HG03108 (cell line): ENCODE measurements around the gene TNP1.

Source experiments
- ATAC-seq: cut with Tn5 transposase; IDR thresholded peaks from one replicate; pipeline ENCODE4 v1.9.1; 2021; ENCODE audit warnings: moderate library complexity; ENCODE audit not compliant: unreplicated experiment

The TNP1 gene, protein sequence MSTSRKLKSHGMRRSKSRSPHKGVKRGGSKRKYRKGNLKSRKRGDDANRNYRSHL

DNA sequence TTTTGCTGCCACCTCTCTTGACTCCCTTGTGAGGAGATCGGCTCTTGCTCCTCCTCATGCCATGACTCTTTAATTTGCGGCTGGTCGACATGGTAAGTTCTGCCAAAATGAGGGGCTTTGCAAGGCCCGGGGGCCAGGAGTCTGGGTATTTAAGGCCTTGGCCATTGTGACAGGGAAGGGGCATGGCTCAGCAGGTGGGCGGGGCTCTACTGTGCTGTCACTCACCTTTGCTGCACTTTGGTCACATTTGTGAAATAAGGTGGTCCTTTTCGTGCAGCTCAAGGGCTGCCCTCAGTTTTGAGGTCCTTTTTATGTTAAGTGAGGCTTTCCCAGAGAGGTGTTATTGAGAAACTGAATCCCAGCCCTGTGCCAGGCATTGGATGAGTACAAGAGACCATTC is at the start of gene TNP1:
Gene TNP1 (minus strand): TSS at position 121 of the 400 bp plus-strand sequence. CDS start 30 bp downstream, at position 91.
- no peak for ATAC-seq

DNA sequence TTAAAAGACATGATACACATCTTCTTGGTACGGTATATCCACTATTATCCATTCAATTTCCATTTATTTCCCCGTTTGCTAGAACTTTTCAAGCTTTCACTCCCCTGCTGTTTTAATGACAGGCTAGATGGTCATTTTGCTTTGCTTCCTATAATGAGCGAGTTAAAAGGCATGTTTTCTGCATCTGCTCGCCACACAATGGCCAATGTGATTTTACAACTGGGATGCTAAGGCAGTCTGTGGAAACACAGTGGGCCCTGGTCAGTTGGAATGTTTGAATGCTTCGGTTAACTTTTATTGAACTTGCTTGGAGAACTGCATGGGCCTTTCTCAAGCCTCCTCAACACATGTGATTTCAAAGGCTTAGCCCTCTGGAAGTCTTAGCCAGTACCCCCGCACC is 48.4 kb upstream of the TNP1 start:
- no peak for ATAC-seq

DNA sequence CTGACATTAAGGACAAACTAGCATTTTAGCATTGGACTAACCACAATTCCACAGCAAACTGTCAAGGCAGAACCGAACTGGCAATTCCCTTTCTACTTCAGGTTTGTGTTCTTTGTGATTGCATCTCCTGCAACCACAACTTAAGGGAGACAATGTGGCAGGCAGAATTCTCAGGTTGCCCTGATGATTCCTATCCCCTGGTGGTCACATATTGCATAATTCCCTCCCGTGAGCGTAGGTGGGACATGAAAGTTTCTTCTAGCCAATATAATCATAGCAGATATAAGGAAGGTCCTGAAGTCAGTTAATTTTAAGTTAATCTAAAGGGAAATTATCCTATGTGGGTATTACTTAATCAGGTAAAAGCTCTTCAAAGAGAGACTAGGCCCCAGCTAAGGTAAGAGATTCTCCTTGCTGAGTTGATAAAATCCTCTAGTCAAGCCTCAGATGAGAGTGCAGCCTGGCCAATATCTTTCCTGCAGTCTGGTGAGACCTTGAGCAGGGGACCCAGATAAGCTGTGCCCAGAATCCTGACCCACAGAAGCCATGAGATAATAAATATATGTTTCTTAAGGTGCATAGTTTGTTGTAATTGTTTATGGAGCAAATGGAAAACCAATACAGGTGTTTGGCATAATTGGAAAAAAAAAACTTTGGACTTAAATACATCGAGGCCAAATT is 45.9 kb upstream of the TNP1 start:
- ATAC-seq = no peak

DNA sequence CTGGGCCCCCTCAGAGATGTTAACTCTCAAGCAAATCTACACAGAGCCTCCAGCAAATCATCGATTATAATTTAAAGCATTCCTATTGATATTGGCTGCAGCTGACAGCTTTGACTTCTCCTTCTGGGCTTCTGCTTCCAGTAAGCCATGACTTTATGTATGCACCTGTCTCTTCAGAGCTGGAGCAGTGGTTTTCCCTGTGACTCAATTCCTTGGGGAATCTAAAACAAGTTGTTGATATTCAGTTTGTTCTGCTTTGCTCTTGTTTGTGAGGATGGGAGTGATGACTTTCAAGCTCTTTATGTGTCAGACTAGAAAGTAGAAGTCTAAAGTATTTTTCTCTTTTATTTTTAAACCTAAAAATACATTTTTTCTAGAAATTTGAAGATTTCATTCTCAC is 45.1 kb upstream of the TNP1 start:
- no peak for ATAC-seq

DNA sequence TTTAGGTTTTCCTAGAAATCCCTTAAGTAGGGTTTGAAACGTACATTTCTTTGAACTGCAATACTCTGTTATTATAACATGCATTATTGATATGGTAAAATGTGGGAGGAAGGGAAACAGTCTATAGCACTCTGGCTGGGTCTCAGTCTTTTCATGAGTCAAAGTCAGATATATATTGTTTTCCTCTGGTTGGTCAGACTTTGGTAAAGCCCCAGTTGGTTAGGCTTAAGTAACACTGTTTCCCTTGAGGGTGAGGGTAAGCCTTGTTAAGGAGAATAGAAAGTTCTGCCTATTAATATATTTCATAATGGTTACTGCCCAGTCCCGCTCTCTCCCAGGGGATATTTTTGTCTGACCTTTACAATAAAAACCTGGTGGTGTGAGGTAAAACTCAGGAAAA is 44.7 kb upstream of the TNP1 start:
- ATAC-seq = no peak

DNA sequence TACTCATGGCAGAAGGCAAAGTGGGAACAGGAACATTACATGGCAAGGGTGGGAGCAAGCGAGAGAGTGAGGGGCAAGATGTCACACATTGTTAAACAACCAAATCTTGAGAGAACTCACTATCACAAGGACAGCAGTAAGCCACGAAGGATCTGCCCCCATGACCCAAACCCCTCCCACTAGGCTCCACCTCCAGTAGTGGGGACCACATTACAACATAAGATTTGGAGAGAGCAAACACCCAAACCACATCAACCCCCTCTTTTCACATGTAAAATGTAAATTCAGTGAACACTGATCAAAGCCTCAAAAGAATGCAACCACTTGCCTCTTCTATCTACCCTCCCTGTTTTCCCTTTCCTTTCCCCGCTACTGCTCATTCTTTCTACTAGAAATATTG is 43.6 kb upstream of the TNP1 start:
- no peak for ATAC-seq

DNA sequence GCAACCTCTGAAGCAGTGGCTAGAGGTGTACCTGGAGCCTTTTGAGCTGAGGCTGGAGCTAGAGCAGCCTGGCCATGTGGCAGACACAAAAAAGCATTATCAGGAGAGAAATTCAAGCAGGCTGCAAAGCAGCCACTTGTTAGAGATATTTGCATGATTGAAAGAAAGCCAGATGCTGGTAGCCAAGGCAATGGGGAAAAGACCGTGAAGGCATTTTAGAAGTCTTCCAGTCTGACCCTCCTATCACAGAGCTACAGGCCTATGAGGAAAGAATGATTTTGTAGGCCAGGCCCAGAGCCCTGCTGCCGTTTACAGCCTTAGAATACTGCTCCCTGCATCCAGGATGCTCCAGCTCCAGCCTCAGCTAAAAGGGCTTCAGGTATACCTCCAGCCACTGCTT is 41.4 kb upstream of the TNP1 start:
- ATAC-seq = no peak

DNA sequence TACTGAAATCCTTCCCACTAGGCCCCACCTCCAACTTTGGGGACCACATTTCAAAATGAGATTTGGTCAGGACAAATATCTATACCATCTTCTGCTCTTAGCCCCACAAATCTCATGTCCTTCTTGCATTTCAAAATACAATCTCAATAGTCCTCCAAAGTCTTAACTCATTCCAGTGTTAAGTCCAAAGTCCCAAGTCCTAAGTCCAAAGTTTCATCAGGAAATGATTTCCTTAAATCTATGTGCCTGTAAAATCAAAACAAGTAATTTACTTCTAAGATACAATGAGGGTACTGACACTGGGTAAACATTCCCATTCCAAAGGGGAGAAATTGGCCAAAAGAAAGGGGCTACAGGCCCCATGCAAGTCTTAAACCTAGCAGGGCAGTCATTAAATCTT is 40.5 kb upstream of the TNP1 start:
- ATAC-seq = no peak

DNA sequence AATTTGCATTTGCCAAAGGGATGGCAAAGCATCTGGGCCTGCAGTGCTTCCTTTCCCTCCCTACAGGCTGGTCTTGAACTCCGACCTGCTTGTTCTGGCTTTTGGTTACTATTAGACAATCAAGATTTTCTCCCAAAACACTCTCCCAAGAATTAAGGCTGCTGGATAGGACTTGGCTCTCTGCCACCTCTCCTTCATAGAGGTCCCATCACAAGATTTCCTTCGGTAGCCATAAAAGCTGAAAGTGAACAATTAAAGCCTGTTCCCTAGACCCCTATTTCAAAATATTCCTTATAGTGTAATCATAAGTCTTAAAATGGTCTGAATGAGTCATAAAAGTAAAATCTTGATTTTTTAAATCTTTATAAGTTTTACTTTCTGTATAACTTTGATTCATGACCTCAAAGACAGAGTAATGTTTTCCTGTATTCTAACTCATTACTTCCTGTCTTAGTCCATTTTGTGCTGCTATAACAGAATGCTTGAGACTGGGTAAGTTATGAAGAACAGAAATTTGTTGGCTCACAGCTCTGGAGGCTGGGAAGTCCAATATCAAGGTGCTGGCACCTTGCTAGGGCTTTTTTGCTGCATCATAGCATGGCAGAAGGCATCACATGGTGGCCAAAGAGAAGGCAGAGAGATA is 37.8 kb upstream of the TNP1 start:
- no peak for ATAC-seq

DNA sequence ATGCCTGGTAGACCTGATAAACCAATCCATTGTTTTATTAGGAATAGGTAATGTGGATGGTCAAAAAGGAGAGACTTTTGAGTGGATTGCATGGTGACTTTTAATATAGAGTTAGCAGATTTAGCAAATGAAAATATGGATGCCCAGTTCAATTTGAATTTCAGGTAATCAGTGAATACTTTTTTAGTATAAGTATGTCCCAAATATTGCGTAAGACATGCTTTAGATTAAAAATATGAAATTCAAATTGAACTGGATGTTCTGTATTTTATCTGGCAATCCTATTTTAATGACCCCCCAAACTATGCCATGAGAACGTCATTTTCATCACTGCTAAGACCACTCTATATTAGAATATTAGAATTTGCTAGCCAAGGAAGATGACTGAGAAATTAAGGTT is 30.3 kb upstream of the TNP1 start:
- ATAC-seq = no peak

DNA sequence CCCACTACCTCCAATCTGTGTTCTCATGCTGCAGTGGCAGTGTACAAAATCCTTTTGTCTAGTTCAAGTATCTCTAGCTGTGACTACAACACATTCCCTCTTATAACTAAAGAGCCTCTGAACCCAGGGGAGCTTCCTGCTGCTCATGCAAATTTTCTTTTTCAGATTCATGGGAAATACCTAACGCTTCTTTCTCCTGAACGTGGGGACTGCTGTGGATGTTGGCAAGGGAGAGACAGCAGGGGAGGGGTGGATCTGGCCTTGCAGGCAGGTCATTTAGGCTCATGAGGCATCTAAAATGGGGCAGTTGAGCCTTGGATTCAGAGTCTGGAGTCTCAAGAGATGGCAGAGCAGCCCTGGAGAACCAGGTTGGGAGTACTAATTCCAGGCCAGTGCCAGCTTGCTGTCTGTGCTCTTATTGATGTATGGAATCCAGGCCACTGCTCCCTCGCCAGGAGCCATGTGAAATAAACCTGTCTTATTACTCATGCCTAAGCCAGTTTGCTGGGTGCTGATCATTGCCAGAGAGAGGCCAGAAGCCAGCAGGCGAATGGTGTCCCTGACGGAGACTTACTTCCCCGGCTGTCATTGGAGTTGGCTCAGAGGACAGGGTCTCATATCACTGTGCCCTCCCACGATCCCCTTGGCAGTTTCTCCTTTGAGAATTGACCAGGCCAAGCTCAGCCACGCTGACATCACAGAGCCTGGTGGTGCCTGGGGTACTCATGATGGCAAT is 29.2 kb upstream of the TNP1 start:
- no peak for ATAC-seq

DNA sequence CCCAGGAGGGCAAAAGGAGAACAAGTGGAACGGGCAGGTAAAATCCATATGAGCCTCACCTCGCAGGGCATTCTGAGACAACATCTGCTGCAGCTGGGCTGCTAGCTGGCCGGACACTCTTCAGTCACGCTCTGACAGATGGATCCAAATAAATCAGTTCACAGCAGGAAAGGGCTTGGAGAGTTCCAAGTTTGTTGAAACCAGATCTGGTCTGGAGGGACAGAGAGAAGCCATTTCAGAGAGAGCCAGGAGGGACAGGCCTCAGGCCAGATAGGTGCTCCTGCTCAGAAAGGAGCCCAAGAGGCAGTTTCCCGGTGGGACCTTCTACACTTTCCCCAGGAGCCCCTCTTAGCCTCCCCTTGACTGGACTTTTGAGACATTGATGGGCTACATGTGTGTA is 28.2 kb upstream of the TNP1 start:
- no peak for ATAC-seq

DNA sequence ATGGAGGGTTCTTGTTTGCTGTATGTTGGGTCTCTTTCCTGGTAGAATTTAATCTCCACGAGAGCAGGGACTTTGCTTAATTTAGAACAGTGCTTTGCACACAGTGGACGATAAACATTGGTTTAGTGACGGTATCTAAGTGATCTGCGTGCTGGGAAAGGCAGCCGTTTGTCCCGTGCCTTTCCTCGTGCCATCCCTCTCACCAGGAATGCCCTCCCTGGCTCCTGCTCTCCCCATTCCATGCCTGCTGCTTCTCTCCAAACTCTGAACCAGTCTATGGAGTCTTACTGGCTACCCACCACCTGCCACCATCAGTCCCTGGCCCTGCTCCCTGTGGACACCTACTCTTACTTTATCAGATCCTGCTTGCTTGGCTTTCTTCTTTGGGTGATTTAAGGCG is 27.3 kb upstream of the TNP1 start:
- ATAC-seq = no peak

DNA sequence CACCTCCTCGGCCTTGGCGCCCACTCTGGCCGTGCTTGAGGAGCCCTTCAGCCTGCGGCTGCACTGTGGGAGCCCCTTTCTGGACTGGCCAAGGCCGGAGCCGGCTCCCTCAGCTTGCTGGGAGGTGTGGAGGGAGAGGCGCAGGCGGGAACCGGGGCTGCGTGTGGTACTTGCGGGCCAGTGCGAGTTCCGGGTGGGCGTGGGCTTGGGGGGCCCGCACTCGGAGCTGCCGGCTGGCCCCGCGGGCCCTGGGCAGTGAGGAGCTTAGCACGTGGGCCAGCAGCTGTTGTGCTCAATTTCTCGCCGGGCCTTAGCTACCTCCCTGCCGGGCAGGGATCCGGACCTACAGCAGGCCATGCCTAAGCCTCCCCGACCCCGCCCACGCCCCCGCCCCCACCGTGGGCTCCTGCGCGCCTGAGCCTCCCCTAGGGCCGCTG is 25.3 kb upstream of the TNP1 start:
- no peak for ATAC-seq

DNA sequence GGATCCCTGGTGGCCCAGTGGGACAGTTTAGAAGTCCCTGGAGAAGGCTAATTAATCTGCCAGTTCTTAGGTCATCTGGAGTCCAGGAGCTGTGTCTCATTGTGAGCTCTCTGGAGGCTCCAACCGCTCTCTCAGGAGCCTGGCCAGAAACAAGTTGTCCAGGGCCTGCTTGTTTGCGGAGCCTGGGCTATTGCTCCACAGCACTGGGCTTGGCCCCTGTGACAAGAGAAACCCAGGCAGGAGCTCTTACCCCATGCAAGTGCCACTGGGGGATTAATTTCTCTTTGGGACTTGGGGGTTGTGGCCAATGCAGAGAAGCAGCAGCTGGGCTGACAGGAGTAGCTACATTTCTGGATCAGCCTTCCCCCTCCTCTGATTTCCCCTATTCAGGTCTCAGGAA is 24.5 kb upstream of the TNP1 start:
- ATAC-seq = no peak

DNA sequence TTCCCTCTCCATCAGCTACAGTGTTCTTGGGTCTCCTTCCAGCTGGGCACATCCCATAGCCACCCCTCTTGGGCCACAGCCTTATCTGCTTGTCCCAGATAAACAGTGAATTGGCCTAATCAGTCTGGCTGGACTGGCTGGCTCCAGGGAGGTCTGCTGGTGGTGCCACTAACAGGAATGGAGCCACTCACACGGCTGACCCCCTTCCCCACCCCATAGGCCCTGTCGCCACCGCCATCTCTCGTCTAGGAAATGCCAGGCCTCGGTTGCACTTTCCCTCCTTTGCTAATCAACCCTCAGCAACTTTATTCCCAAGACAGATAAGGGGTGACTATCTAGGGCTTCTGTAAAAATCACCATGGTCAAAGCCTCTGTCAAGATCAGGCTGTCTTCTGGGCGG is 23.0 kb upstream of the TNP1 start:
- ATAC-seq = no peak

DNA sequence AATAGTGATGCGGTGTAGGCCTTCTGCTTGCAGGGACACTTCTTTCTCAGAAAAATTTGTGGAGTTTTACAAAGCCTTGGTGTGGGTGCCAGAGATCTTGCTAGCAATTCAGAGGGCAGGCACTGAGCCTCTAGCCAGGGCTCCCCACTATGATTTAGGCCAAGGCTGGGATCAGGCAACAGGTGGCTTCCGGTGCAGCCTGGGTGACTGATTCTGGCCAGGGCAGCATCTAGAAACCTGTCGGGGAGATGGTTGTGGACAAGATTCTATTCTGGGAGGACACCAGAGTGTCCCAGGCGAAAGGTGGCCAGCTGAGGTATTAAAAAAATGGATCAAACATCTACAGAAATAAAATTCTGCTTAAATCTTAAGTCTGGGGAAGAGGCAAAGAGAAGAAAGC is 21.5 kb upstream of the TNP1 start:
- ATAC-seq = no peak

DNA sequence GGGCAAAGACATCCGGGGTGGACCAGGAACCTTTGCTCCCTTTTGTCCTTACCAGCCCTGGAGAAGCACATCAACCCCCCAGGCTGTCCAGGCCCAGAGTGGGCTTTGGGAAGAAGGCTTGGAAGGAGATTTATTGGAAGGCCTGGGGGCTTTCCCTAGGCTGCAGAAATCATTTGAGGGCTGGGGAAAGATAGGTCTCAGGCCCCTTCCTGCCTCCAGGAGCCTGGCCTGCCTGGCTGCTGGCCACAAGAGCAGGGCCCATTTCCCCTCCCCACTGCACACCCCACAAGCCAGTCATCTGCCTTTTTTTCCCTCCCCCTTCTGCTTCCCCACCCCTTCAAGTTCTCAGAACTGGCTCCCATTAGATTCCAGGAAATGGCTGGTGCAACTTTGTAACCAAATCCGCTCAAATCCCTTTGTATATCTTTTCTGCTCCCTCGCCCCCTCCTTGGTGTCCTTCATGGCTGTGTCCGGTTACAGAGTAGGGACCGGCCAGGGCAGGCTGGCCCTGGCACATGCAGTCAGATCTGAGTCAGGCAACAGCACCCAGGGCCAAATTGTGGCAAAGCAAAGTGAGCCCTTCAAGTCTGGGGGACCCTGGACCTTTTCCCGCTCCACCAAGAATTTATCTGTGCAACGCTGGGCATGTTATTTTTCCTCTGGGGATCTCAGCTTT is 20.8 kb upstream of the TNP1 start:
- ATAC-seq = no peak

DNA sequence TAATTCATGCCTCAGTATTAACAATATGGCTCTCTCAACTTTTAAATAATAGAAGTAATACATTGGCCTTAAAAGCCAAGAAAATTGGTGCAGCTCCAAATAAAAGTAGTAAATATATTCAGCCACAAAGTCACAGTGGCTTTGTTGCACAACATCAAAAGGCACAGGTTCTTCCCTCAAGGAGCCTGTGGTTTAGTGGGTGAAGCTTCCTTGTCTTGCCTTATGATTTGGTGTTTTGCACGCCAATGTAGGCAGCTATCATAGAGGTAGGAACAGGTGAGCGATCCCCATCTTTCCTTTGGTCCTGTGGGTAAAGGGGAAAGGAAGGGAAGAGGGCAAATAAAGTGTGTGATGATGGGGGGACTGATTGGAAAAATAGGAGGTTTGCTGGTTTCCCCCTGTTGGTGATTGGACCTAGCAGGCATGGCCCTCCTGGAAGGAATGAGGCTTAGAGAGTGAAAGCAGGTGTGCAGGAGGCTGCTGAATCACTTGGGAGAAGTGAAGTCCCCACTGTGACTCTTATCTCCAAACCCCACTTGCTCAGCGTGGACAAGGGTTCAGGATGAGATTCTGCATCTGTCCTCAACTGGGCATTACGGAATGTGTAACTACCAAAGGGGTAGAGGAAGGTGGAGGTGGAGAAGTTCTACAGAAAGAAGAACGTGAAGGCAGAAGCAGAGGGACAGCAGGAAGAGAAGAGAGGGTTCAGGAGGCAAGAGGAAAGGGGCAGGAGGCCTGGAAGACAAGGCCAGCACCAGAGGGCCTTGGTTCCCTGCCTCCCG is 20.1 kb upstream of the TNP1 start:
- ATAC-seq = no peak

DNA sequence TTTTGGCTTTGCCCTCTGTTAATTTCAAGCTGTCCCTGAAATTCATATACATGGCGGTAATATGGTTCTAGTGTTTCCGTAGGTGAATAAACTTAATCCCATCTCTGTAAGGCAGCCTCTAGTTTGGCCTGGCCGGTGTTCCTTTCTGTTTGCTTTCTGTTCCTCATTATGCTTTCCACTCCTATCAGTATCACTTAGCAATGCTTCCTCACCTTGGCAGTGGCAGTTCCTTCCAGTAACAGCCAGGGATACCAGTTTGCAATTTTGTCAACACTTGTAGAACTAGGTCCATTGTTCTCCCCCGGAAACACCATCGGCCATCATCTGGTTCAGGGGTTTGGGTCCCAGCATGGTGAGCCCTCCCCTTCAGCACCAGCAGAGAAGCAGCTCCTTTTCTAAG is 18.2 kb upstream of the TNP1 start:
- no peak for ATAC-seq

DNA sequence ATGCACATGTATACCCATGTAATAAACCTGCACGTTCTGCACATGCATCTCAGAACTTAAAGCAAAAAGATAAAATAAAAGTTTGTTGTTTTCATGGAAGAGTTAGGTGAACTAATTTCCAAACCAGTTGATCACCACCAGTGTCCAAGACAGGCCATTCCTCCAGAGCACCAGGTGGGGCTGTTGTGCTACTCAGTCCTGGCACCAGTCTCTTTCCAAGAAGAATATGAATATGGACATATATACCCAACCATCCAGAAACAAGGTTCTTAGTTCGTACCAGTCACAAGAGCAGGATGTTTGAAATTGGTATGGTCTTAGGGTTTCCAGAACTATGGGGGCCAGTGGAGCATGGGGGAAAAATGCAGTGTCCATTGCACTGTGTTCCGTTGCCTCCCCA is 17.2 kb upstream of the TNP1 start:
- ATAC-seq = no peak
